AG10803 (cell line): ENCODE data around the gene TRDMT1.

Experiments used
- DNase-seq: peaks from one replicate; pipeline ENCODE4 v3.0.0; 2010; ENCODE audit warnings: low read depth
- H3K4me3 ChIP-seq: 2 replicates; pipeline ENCODE4 v1.5.1; 2011; ENCODE audit warnings: mild to moderate bottlenecking, low read length, control low read depth
- CTCF ChIP-seq: conservative IDR thresholded peaks from 2 replicates; pipeline ENCODE4 v1.5.1; 2011; ENCODE audit warnings: mild to moderate bottlenecking, low read length, control low read depth, inconsistent platforms

Gene TRDMT1

GRCh38 chr10:17241611-17242333, 40.3 kb upstream of the TRDMT1 start:
- TF ChIP-seq CTCF = no peak
- DNase-seq = no peak
- no peak overlapping the region for H3K4me3 ChIP-seq

GRCh38 chr10:17240616-17241015, 39.1 kb upstream of the TRDMT1 start:
- DNase-seq = no peak
- TF ChIP-seq CTCF = no peak
- no peak overlapping the region for H3K4me3 ChIP-seq

- TF ChIP-seq CTCF = no peak
- no peak for DNase-seq
These were observed 38.6 kb upstream of the TRDMT1 start for GRCh38 chr10:17240096-17240495.

GRCh38 chr10:17239345-17240085, 38.0 kb upstream of the TRDMT1 start:
- DNase-seq = no peak
- no peak for TF ChIP-seq CTCF
- no peak overlapping the region for H3K4me3 ChIP-seq

More at GRCh38 chr10:17240096-17240495, 38.6 kb upstream of the TRDMT1 start:
- no peak overlapping the region for H3K4me3 ChIP-seq

GRCh38 chr10:17238445-17239291, 37.2 kb upstream of the TRDMT1 start:
- DNase-seq = peak; percentile 93
- 0 out of 2 replicates have a peak, but pooled peaks have one; percentile 12 for TF ChIP-seq CTCF
- no peak overlapping the region for H3K4me3 ChIP-seq

- no peak overlapping the region for H3K4me3 ChIP-seq
- DNase-seq = peak; percentile 74
- no peak for TF ChIP-seq CTCF
These were observed 36.5 kb upstream of the TRDMT1 start for GRCh38 chr10:17237915-17238444.
